NB4 (cell line): ENCODE results near the gene MGAM2.

Experiments
- MAX ChIP-seq: IDR thresholded peaks from 2 replicates; pipeline ENCODE4 v1.6.1; 2011; ENCODE audit warnings: low read depth, low read length
- POLR2A ChIP-seq: IDR thresholded peaks from 2 replicates; pipeline ENCODE4 v1.6.1; 2011; ENCODE audit warnings: mild to moderate bottlenecking; ENCODE audit not compliant: insufficient read length; ENCODE audit errors: extremely low read depth

GRCh38 chr7:142146124-142146523 lies 34.6 kb downstream of the MGAM2 start:
- TF ChIP-seq POLR2A, result no peak
- TF ChIP-seq MAX, result no peak
